Measurements from ENCODE around the gene EBLN2. TPM values are rescaled to one million over a fixed set of nuclear protein-coding genes. Genes with fewer than 3 reads are reported as not detected.

Gene EBLN2
- total RNA-seq, 1 donor = 6.2 TPM

DNA sequence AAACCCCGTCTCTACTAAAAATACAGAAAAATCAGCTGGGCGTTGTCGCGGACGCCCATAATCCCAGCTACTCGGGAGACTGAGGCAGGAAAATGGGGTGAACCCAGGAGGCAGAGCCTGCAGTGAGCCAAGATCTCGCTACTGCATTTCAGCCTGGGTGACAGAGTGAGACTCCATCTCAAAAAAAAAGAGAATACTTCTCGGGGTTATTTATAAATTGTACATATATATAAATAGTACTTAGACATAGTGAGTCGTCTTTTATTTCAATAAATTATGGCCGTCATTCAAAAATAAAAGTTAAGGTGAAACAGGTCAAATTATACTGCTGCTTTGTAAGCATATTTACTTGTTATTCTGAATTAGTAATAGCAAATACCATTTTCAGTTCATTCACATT is 12.1 kb upstream of the EBLN2 start:
- peaks cover 88% of the 10 kb centered on the region for H3K79me2 ChIP-seq (ENCODE audit: insufficient read depth, low read length)

DNA sequence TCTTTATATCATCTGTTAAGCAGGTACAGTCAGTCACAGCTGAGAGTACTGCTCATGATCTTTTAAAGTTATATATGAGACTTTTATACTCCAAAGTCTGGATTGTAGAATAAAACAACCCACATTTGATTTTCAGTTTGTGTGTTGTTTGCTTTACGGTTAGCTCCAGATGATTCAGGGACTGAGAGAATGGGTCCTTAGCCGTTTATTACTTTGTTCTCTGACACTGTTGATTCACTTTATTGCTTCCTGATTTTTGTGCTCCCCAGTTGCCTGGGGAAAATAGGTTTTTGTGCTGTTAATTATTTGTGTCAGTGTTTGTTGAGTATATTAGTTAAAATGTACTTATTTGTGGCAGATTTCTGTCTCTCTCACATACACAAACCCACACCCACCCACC is 8.6 kb upstream of the EBLN2 start:
- Histone ChIP-seq H3K27me3 (ENCODE audit: insufficient read depth, low read length) (no peaks in the 10 kb centered on the region), H3K27ac (ENCODE audit: low read depth, low read length) (peak overlapping the region; percentile 8), H2AFZ (ENCODE audit: low read length) (no peak overlapping the region), H4K20me1 (ENCODE audit: insufficient read depth, low read length) (peaks cover 19% of the 10 kb centered on the region), H3K36me3 (ENCODE audit: insufficient read depth, low read length) (peaks cover 4% of the 10 kb centered on the region), H3K4me2 (ENCODE audit: insufficient read depth, low read length) (no peak overlapping the region), H3K79me2 (ENCODE audit: insufficient read depth, low read length) (peaks cover 53% of the 10 kb centered on the region), H3K9me3 (ENCODE audit: low read depth, low read length) (no peaks in the 10 kb centered on the region), H3K4me3 (ENCODE audit: insufficient read depth, low read length) (no peak overlapping the region), H3K4me1 (ENCODE audit: insufficient read depth, low read length) (peaks cover 7% of the 10 kb centered on the region)
- TF ChIP-seq, protein P1, sequence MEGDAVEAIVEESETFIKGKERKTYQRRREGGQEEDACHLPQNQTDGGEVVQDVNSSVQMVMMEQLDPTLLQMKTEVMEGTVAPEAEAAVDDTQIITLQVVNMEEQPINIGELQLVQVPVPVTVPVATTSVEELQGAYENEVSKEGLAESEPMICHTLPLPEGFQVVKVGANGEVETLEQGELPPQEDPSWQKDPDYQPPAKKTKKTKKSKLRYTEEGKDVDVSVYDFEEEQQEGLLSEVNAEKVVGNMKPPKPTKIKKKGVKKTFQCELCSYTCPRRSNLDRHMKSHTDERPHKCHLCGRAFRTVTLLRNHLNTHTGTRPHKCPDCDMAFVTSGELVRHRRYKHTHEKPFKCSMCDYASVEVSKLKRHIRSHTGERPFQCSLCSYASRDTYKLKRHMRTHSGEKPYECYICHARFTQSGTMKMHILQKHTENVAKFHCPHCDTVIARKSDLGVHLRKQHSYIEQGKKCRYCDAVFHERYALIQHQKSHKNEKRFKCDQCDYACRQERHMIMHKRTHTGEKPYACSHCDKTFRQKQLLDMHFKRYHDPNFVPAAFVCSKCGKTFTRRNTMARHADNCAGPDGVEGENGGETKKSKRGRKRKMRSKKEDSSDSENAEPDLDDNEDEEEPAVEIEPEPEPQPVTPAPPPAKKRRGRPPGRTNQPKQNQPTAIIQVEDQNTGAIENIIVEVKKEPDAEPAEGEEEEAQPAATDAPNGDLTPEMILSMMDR (IDR thresholded peaks at IDR 0.05; ENCODE audit: extremely low read depth, low read depth, low read length) = no peak
- DNase-seq (ENCODE audit: insufficient read length, low spot score, missing footprints) = peak; percentile 23

More for the DNA sequence above, 12.1 kb upstream of the EBLN2 start:
- Histone ChIP-seq H3K36me3 (ENCODE audit: insufficient read depth, low read length) (peaks cover 4% of the 10 kb centered on the region), H3K4me1 (ENCODE audit: insufficient read depth, low read length) (peaks cover 15% of the 10 kb centered on the region), H3K27me3 (ENCODE audit: insufficient read depth, low read length) (no peaks in the 10 kb centered on the region), H2AFZ (ENCODE audit: low read length) (no peak overlapping the region), H3K4me3 (ENCODE audit: insufficient read depth, low read length) (no peak overlapping the region), H3K9me3 (ENCODE audit: low read depth, low read length) (no peaks in the 10 kb centered on the region), H3K4me2 (ENCODE audit: insufficient read depth, low read length) (no peak overlapping the region), H3K27ac (ENCODE audit: low read depth, low read length) (no peak overlapping the region), H4K20me1 (ENCODE audit: insufficient read depth, low read length) (peaks cover 36% of the 10 kb centered on the region)
- no peak for DNase-seq (ENCODE audit: insufficient read length, low spot score, missing footprints)
- TF ChIP-seq, protein P1 (IDR thresholded peaks at IDR 0.05; ENCODE audit: extremely low read depth, low read depth, low read length) = no peak

DNA sequence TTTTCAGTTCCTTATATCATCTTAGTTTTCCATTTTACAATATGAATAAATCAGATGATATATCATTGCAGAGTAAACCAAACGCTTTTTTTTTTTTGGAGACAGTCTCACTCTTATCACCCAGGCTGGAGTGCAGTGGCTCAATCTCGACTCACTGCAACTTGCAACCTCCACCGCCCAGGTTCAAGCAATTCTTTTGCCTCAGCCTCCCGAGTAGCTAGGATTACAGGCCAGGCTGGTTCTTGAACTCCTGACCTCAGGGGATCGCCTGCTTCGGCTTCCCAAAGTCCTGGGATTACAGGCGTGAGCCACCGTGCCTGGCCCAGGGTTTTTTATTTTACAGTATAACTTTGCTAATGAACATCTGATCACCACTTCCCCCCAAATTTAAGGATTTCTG is 5.9 kb upstream of the EBLN2 start:
- H2AFZ ChIP-seq (ENCODE audit: low read length) = no peak overlapping the region
- no peaks in the 10 kb centered on the region for H3K9me3 ChIP-seq (ENCODE audit: low read depth, low read length)
- no peak overlapping the region for H3K4me3 ChIP-seq (ENCODE audit: insufficient read depth, low read length)
- H3K27ac ChIP-seq (ENCODE audit: low read depth, low read length) = peak overlapping the region; percentile 55
- no peaks in the 10 kb centered on the region for H3K36me3 ChIP-seq (ENCODE audit: insufficient read depth, low read length)
- H4K20me1 ChIP-seq (ENCODE audit: insufficient read depth, low read length) = peaks cover 13% of the 10 kb centered on the region
- H3K4me1 ChIP-seq (ENCODE audit: insufficient read depth, low read length) = peaks cover 13% of the 10 kb centered on the region
- DNase-seq (ENCODE audit: insufficient read length, low spot score, missing footprints) = no peak
- no peak overlapping the region for H3K4me2 ChIP-seq (ENCODE audit: insufficient read depth, low read length)
- H3K27me3 ChIP-seq (ENCODE audit: insufficient read depth, low read length) = no peaks in the 10 kb centered on the region
- peaks cover 49% of the 10 kb centered on the region for H3K79me2 ChIP-seq (ENCODE audit: insufficient read depth, low read length)
- TF ChIP-seq, protein P1 (IDR thresholded peaks at IDR 0.05; ENCODE audit: extremely low read depth, low read depth, low read length) = no peak

DNA sequence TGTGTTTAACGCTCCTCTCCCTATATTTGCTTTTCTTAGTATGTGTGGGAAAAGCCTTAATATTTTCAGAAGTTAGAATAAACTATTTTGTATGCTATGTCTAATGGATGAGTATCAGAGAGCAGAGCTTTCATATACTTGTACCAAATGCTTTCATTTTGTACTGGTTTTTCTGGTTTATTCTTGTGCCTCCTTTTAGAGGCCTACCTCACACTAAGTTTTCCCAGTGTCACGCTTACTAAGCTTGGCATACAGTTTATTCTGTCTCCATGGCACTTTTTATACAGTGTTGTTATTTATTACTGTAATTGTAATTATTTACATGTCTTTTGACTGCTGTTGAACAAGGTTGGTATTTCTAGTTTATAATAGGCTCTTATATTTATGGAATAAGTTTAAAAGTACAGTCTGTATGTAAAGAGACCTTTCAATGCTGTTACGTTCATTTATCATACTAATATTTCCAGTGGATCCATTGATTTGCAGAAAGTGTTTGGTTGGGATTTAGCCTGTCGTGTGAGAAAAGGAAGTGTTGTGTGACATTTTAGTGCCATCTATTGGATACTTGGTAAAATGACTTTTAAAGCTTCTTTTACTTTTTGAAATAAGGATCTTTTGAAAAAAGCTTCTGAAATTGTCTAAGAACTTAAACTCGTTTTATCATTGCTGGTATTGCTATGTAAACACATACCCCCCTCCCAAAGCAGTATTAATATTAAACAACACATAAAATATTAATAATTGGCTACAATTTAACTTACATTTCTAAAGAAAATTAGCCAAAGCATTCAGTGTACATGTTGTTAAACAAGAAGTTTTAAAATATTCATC is 5.2 kb upstream of the EBLN2 start:
- no peaks in the 10 kb centered on the region for H3K9me3 ChIP-seq (ENCODE audit: low read depth, low read length)
- DNase-seq (ENCODE audit: insufficient read length, low spot score, missing footprints) = no peak
- no peaks in the 10 kb centered on the region for H3K27me3 ChIP-seq (ENCODE audit: insufficient read depth, low read length)
- H3K27ac ChIP-seq (ENCODE audit: low read depth, low read length) = peak overlapping the region; percentile 55
- H2AFZ ChIP-seq (ENCODE audit: low read length) = no peak overlapping the region
- H3K36me3 ChIP-seq (ENCODE audit: insufficient read depth, low read length) = no peaks in the 10 kb centered on the region
- H3K4me2 ChIP-seq (ENCODE audit: insufficient read depth, low read length) = no peak overlapping the region
- peaks cover 16% of the 10 kb centered on the region for H4K20me1 ChIP-seq (ENCODE audit: insufficient read depth, low read length)
- TF ChIP-seq, protein P1 (IDR thresholded peaks at IDR 0.05; ENCODE audit: extremely low read depth, low read depth, low read length) = peak; percentile 53
- peaks cover 44% of the 10 kb centered on the region for H3K79me2 ChIP-seq (ENCODE audit: insufficient read depth, low read length)
- H3K4me3 ChIP-seq (ENCODE audit: insufficient read depth, low read length) = no peak overlapping the region
- peaks cover 13% of the 10 kb centered on the region for H3K4me1 ChIP-seq (ENCODE audit: insufficient read depth, low read length)

Data from osteoblast (primary cell).